ENCODE results near the gene MYCBP.

GRCh38 chr1:38860454-38860795, 12.7 kb downstream of the MYCBP start:
- TF ChIP-seq POLR2A (IDR thresholded peaks at IDR 0.05; ENCODE audit: low read length) (no peak), GATA1 (IDR thresholded peaks at IDR 0.05; ENCODE audit: low read depth, low read length) (no peak)

All from erythroblast (primary cell).